HCT116 (cell line): Measurements from ENCODE around the gene LRRC56. TPM values are rescaled to one million over a fixed set of nuclear protein-coding genes. Genes with fewer than 3 reads are reported as not detected.

Experiments used
- ATAC-seq: fragments of 200-7000 bp; cut with Tn5 transposase; 2 replicates; pipeline ENCODE4 v1.9.1; 2020; ENCODE audit warnings: mild to moderate bottlenecking, moderate library complexity
- BruUV-seq: library from RNA; stranded (reverse); fragments of 400-500 nt; replicated peaks from 2 replicates; lab custom pipeline; 2021; lab: Mats Ljungman, UMichigan
- CTCF ChIA-PET: fragments of 300-600 bp; sonication (Branson Sonifier 250); formaldehyde crosslinking; loops from one replicate; lab custom pipeline; 2021; ENCODE audit warnings: antibody characterized with exemption; lab: Charles Lee
- POLR2A ChIA-PET: fragments of 300-600, 350-600 bp; sonication (Branson Sonifier 250); formaldehyde crosslinking; loops from one replicate; lab custom pipeline; 2021; ENCODE audit warnings: antibody characterized with exemption; lab: Charles Lee
- RAD21 ChIA-PET, 2 experiments: fragments of 300-600 bp; sonication (Branson Sonifier 250); formaldehyde crosslinking; loops; one replicate each; lab custom pipeline; 2023; ENCODE audit warnings: low total read pairs in 2 of 2; ENCODE audit not compliant: uncharacterized antibody in 2 of 2, unreplicated experiment in 2 of 2, low non-redundant PET in 1 of 2; lab: Charles Lee
- DNase-seq: peaks from one replicate; pipeline ENCODE4 v3.0.0-alpha.2; 2010; ENCODE audit warnings: low read depth, low spot score
- H2AFZ ChIP-seq: fragments of 200-600 bp; shearing (Covaris generic), sonication (generic); 2 replicates; pipeline ENCODE4 v1.6.1; 2017; ENCODE audit warnings: low read depth, mixed run types, mixed read lengths, antibody characterized with exemption, low read length; ENCODE audit not compliant: poor library complexity, severe bottlenecking
- H3K27ac ChIP-seq: 2 replicates; pipeline ENCODE4 v1.5.1; 2012; ENCODE audit warnings: low read depth, low read length
- H3K27me3 ChIP-seq: fragments of 200-600 bp; sonication (generic); 2 replicates; pipeline ENCODE4 v1.6.1; 2016; ENCODE audit warnings: mixed run types, low read length, mixed read lengths; ENCODE audit not compliant: insufficient read depth
- H3K36me3 ChIP-seq, 2 experiments: fragments of 200-500 bp in 1 of 2; fragments of 200-600 bp in 1 of 2; sonication (Bioruptor generic) in 1 of 2; sonication (generic) in 1 of 2; 2 replicates each; pipeline versions ENCODE4 v1.5.1 to v1.6.1; 2014 to 2016; ENCODE audit warnings: low read length in 2 of 2, inconsistent platforms in 1 of 2, mixed read lengths in 1 of 2, mixed run types in 1 of 2; ENCODE audit not compliant: insufficient read depth in 2 of 2, control insufficient read depth in 1 of 2
- H3K4me1 ChIP-seq, 2 experiments: fragments of 200-600 bp in 1 of 2; sonication (generic) in 1 of 2; 2 replicates each; pipeline versions ENCODE4 v1.5.1 to v1.6.1; 2012 to 2017; ENCODE audit warnings: low read length in 2 of 2, inconsistent platforms in 1 of 2, mild to moderate bottlenecking in 1 of 2, mixed read lengths in 1 of 2, mixed run types in 1 of 2, moderate library complexity in 1 of 2; ENCODE audit not compliant: insufficient read depth in 2 of 2, control insufficient read depth in 1 of 2
- H3K4me2 ChIP-seq: fragments of 200-600 bp; sonication (generic); 2 replicates; pipeline ENCODE4 v1.6.1; 2017; ENCODE audit warnings: mixed run types, low read length, mixed read lengths
- H3K4me3 ChIP-seq, 2 experiments: fragments of 200-600 bp in 1 of 2; sonication (generic) in 1 of 2; replicated peaks in 1 of 2; 2 replicates each; pipeline ENCODE4 v1.5.1; 2011 to 2016; ENCODE audit warnings: low read length in 2 of 2, control low read depth in 1 of 2, low read depth in 1 of 2, mild to moderate bottlenecking in 1 of 2, mixed read lengths in 1 of 2, mixed run types in 1 of 2
- H3K79me2 ChIP-seq: fragments of 200-600 bp; sonication (generic); 2 replicates; pipeline ENCODE4 v1.6.1; 2017; ENCODE audit warnings: mild to moderate bottlenecking, mixed run types, low read length, moderate library complexity, mixed read lengths; ENCODE audit not compliant: insufficient read depth
- H3K9ac ChIP-seq: fragments of 200-600 bp; sonication (generic); 2 replicates; pipeline ENCODE4 v1.6.1; 2016; ENCODE audit warnings: low read length, mixed read lengths
- H3K9me2 ChIP-seq: fragments of 200-600 bp; sonication (generic), shearing (Covaris generic); 2 replicates; pipeline ENCODE4 v1.6.1; 2017; ENCODE audit warnings: mixed run types, mild to moderate bottlenecking, moderate library complexity; ENCODE audit not compliant: insufficient read depth
- H3K9me3 ChIP-seq, 2 experiments: fragments of 200-500 bp in 1 of 2; fragments of 200-600 bp in 1 of 2; sonication (Bioruptor generic) in 1 of 2; sonication (generic) in 1 of 2; 2 replicates each; pipeline ENCODE4 v1.6.1; 2014 to 2017; ENCODE audit warnings: low read length in 2 of 2, mixed read lengths in 2 of 2, inconsistent platforms in 1 of 2, low read depth in 1 of 2, mild to moderate bottlenecking in 1 of 2, mixed run types in 1 of 2, moderate library complexity in 1 of 2; ENCODE audit not compliant: control insufficient read depth in 1 of 2, insufficient read depth in 1 of 2
- H4K20me1 ChIP-seq: fragments of 200-600 bp; sonication (generic), shearing (Covaris generic); 2 replicates; pipeline ENCODE4 v1.6.1; 2017; ENCODE audit warnings: mixed run types, mild to moderate bottlenecking, moderate library complexity; ENCODE audit not compliant: insufficient read depth
- CEBPB ChIP-seq: IDR thresholded peaks from 2 replicates; pipeline ENCODE4 v1.6.1; 2012; ENCODE audit warnings: low read depth
- EGR1 ChIP-seq: IDR thresholded peaks from 2 replicates; pipeline ENCODE4 v1.6.1; 2012; ENCODE audit warnings: low read depth
- ELF1 ChIP-seq: IDR thresholded peaks from 2 replicates; pipeline ENCODE4 v1.6.1; 2012; ENCODE audit warnings: low read depth, borderline replicate concordance
- EZH2 ChIP-seq: fragments of 200-600 bp; sonication (generic); IDR thresholded peaks from 2 replicates; pipeline ENCODE4 v1.6.1; 2017; ENCODE audit warnings: antibody characterized with exemption, mixed run types
- EZH2phosphoT487 ChIP-seq: fragments of 200-600 bp; IDR thresholded peaks from 2 replicates; pipeline ENCODE4 v1.6.1; 2018; ENCODE audit warnings: antibody characterized with exemption, borderline replicate concordance
- FOSL1 ChIP-seq: IDR thresholded peaks from 2 replicates; pipeline ENCODE4 v1.6.1; 2012; ENCODE audit warnings: low read depth
- MAX ChIP-seq: IDR thresholded peaks from 2 replicates; pipeline ENCODE4 v1.6.1; 2012
- POLR2A ChIP-seq: IDR thresholded peaks from 2 replicates; pipeline ENCODE4 v1.7.0; 2011; ENCODE audit warnings: borderline replicate concordance; ENCODE audit not compliant: insufficient read depth, insufficient read length; ENCODE audit errors: extremely low read depth
- POLR2AphosphoS5 ChIP-seq: IDR thresholded peaks from 2 replicates; pipeline ENCODE4 v1.6.1; 2011; ENCODE audit warnings: mild to moderate bottlenecking, low read depth, low read length, moderate library complexity
- REST ChIP-seq: IDR thresholded peaks from 2 replicates; pipeline ENCODE4 v1.6.1; 2012; ENCODE audit warnings: low read depth
- SIN3A ChIP-seq: IDR thresholded peaks from 2 replicates; pipeline ENCODE4 v1.6.1; 2012; ENCODE audit warnings: low read depth
- SRF ChIP-seq: IDR thresholded peaks from 2 replicates; pipeline ENCODE4 v1.6.1; 2012; ENCODE audit warnings: low read depth
- YY1 ChIP-seq: IDR thresholded peaks from 2 replicates; pipeline ENCODE4 v1.6.1; 2011; ENCODE audit warnings: low read length, low read depth, moderate library complexity, mild to moderate bottlenecking; ENCODE audit not compliant: insufficient replicate concordance; ENCODE audit errors: extremely low read depth
- ZNF274 ChIP-seq: fragments of 200-500 bp; sonication (Bioruptor generic); IDR thresholded peaks from 2 replicates; pipeline ENCODE4 v1.6.1; 2014; ENCODE audit warnings: mild to moderate bottlenecking, low read depth, low read length, inconsistent platforms
- intact Hi-C: fragments of 100-400 bp; cut with micrococcal nuclease; formaldehyde crosslinking; loops from 2 replicates; pipeline ENCODE4 v1.10.0; 2022
- total RNA-seq: library from RNA; stranded (reverse); gene quantifications from one replicate; pipeline ENCODE4 v1.2.1, GENCODE V29; 2021; ENCODE audit not compliant: unreplicated experiment
- TF ChIP-seq, protein P1 (sequence below): IDR thresholded peaks from 2 replicates; pipeline ENCODE4 v1.6.1; 2011; ENCODE audit warnings: mild to moderate bottlenecking, low read length, moderate library complexity; ENCODE audit not compliant: insufficient replicate concordance; ENCODE audit errors: extremely low read depth

Gene LRRC56
- total RNA-seq, 1 experiment from 2014 or later = 9.1 TPM

GRCh38 chr11:550021-550745 lies 12.9 kb downstream of the LRRC56 start:
- CTCF ChIA-PET = no interaction called here
- no peak overlapping the region for H3K4me3 ChIP-seq
- DNase-seq = no peak

DNA sequence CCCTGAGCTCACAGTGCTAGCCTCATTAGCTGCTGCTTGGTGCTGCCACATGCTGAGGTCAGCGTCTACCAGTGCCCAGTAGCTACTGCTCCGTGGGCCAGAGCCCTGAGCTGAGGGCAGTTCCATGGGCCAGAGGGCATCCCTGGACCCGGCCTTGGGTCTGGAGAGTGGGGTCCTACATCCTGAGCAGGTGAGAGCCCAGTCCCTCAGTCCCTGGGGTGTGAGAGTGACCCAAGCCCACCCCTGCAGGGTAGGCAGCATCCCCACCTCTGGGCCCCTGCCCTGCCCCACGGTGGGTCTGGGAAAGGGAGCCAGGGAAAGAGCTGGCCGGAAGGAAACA lies 13.4 kb downstream of the LRRC56 start:
- no peaks in the 10 kb centered on the region for H3K79me2 ChIP-seq
- BruUV-seq = no TSS peak
- intact Hi-C loops = no loop called here
- H3K36me3 ChIP-seq = no peaks in the 10 kb centered on the region
- H3K27ac ChIP-seq = no peak overlapping the region
- H2AFZ ChIP-seq = no peak overlapping the region
- no peaks in the 10 kb centered on the region for H4K20me1 ChIP-seq
- no peak overlapping the region for H3K4me3 ChIP-seq
- no peak for ATAC-seq
- TF ChIP-seq REST (no peak), SRF (no peak), ZNF274 (no peak), EGR1 (no peak), YY1 (no peak), CEBPB (no peak), FOSL1 (no peak), MAX (no peak), EZH2 (no peak), SIN3A (no peak), POLR2A (no peak), POLR2AphosphoS5 (no peak), EZH2phosphoT487 (no peak)
- TF ChIP-seq, protein P1, sequence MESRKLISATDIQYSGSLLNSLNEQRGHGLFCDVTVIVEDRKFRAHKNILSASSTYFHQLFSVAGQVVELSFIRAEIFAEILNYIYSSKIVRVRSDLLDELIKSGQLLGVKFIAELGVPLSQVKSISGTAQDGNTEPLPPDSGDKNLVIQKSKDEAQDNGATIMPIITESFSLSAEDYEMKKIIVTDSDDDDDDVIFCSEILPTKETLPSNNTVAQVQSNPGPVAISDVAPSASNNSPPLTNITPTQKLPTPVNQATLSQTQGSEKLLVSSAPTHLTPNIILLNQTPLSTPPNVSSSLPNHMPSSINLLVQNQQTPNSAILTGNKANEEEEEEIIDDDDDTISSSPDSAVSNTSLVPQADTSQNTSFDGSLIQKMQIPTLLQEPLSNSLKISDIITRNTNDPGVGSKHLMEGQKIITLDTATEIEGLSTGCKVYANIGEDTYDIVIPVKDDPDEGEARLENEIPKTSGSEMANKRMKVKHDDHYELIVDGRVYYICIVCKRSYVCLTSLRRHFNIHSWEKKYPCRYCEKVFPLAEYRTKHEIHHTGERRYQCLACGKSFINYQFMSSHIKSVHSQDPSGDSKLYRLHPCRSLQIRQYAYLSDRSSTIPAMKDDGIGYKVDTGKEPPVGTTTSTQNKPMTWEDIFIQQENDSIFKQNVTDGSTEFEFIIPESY = no peak
- no peak for DNase-seq
- H3K4me1 ChIP-seq = peaks cover 5 to 22% of the 10 kb centered on the region in 2 experiments; a peak in 3 of 4 replicates
- no peak overlapping the region for H3K9ac ChIP-seq
- ChIA-PET POLR2A (no interaction called here), RAD21 (no interaction called here), CTCF (no interaction called here)
- no peaks in the 10 kb centered on the region for H3K9me2 ChIP-seq
- no peaks in the 10 kb centered on the region for H3K9me3 ChIP-seq
- H3K27me3 ChIP-seq = no peaks in the 10 kb centered on the region
- H3K4me2 ChIP-seq = no peak overlapping the region

More at GRCh38 chr11:550021-550745, 12.9 kb downstream of the LRRC56 start:
- TF ChIP-seq SRF (no peak), ELF1 (no peak)
- TF ChIP-seq, all 23 proteins: peak for 0
- no peaks in the 10 kb centered on the region for H3K27me3 ChIP-seq
- no peak overlapping the region for H3K9ac ChIP-seq
- H3K9me3 ChIP-seq = no peaks in the 10 kb centered on the region
- no TSS peak for BruUV-seq
- H3K4me1 ChIP-seq = peaks cover 5 to 22% of the 10 kb centered on the region in 2 experiments; a peak in 3 of 4 replicates
- H3K9me2 ChIP-seq = no peaks in the 10 kb centered on the region
- no peak overlapping the region for H3K4me2 ChIP-seq
- no peaks in the 10 kb centered on the region for H4K20me1 ChIP-seq
- H3K79me2 ChIP-seq = no peaks in the 10 kb centered on the region
- H3K36me3 ChIP-seq = no peaks in the 10 kb centered on the region
- H2AFZ ChIP-seq = no peak overlapping the region
- no peak overlapping the region for H3K27ac ChIP-seq
- no peak for ATAC-seq
- intact Hi-C loops = no loop called here
- RAD21 ChIA-PET = no interaction called here
- POLR2A ChIA-PET = no interaction called here
